HG02885 (cell line): ENCODE results near the gene ALG8.
A peak's percentile ranks its signal among the peaks of the same experiment; 100 is the strongest.

ENCODE experiments used
- ATAC-seq: cut with Tn5 transposase; IDR thresholded peaks from one replicate; pipeline ENCODE4 v1.9.1; 2021; ENCODE audit warnings: mild to moderate bottlenecking; ENCODE audit not compliant: unreplicated experiment, poor library complexity

ALG8 gene

DNA sequence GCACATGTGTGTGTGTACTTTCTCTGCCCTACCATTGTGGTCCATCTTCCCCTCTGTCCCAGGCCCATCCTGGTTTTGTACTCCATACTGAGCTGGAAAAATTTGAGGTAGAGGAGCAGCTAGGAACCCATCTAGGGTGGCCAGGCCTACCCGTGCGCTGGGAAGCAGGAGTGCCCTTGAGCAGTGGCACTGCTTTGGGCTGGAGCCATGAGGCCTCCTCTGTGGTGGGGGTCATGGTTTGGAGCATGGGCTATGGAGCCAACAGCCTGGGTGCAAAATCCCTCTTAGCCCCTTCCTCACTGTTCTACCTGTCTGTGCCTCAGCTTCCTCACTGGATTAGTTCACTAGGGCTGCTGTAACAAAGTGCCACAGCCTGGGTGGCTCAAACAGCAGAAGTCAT, 21.9 kb upstream of the ALG8 start:
- no peak for ATAC-seq

DNA sequence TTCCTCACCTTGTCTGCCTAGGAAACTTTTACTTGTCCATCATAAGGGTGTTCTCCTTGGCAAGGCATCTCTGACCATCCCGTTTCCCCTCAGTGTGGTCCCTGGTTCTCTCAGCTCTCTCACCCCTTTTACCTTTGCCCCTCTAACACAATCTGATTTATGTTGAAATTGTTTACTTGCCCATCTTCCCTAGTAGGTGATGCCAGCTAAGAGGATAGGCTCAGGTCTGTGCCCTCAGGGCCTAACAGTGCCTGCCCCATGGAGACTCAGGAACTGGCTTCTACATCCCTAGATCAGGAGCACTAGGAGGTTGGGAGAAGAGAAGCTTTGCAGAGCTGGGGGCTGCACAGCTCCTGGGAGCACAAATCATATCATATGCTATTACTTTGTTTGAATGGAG, 21.1 kb upstream of the ALG8 start:
- no peak for ATAC-seq

DNA sequence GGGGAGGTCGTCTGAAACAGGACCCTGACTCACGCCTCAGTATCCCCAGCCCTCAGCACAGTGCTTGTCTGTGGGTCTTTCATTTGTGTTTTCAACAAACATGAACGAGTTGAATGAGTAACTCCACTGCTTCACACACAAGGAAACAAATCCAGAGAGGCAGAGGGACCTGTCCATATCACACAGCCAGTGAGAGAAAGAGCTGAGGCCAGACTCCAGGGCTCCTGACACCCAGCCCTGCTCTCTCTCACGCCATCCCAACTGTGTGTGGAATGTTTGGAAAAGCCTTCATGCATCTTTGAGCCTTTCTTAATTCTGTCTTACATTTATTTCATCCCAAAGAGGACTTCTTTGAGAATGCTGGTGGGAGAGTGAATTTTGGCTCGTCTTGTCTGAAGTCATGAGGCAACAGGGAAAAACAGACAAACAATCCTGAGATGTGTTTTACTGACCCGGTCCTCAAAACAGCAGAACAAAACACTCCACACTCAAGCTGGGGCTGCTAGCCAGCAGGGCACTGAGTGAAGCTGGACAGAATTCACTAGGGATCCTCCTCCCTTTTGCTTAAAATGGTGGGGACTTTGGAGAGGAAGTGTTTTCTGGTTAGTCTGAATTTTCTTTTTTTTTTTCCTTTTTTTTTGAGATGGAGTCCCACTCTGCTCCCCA, 19.7 kb upstream of the ALG8 start:
- no peak for ATAC-seq

DNA sequence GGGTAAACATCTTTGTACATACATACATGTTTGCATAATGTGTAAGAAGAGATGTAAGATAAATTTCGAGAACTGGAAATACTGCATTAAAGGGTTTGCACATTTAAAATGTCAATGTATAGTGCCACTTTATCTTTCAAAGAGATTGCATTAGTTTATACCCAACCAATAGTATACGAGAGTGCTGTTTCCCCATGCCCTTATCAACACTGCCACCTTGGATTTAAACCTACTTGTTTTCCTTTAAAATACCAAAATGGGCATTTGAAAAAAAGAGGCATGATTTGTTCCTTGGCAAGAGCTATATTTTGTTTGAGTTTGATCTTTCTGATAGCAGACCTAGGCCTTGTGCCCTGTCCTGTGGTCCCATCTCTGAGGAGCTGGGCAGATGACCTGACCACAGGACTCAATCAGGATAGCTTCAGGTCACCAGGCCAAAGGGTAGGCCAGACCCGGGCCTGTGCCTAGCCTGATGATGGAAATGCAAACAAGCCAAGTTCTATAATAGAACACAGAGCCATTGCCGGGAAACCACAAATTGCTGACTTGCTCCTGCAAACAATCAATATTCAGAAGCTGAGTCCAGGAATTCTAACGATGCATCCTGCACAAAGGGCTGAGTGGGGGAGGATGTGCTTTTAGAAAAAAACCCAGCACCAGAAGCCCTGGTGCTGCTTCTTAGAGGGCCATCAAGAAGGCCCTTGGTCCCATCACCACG, 16.9 kb upstream of the ALG8 start:
- ATAC-seq, result no peak

DNA sequence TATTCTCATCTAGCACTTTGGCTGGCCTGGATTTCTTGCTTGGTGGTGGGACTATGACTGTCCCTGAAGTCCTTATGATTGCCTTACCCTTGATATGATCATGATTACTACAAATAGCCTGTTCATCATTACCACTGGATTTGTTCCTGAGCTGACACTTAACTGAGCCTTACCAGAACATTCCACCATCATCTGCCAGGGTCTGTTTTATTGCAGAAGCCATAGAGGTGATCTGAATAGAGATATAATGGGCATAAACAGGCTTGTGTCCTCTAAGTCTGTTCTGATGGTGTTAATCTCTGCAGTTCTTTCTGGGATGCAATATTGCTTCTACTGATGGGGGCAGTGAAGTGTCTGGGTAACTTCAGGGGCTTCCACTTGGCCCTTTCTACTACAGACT, 12.4 kb upstream of the ALG8 start:
- no peak for ATAC-seq

DNA sequence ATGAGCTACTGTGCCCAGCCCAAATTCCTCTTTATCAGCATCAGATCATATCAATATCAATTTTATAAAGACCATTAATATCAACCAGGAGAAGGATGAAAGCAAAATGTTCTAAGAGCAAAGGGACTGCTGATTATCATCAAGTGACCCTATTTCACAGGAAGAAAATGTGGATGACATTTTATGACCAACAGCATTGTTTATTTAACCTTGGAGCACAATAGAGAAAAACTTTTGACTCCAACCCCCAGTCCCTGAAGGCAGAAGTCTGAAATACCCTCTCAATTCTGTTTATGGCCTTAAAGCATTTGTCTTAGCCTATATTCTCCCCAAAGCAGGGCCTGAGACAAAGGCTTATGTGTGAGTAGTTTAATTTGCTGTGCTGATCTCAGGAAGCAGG, 11.3 kb upstream of the ALG8 start:
- ATAC-seq, result no peak

DNA sequence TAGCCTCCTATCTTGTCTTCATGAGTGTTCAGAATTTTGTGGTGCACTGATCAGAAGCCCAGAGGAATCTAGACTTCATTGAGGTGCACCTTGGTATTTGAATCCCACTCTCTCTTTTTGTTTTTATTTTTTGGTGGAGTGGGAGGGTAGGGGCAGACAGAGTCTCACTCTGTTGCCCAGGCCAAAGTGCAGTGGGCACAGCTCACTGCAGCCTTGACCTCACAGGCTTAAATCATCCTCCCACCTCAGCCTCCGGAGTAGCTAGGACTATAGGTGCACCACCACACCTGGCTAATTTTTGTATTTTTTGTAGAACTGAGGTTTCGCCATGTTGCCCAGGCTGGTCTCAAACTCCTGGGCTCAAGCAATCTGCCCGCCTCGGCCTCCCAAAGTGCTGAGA, 10.9 kb upstream of the ALG8 start:
- no peak for ATAC-seq

DNA sequence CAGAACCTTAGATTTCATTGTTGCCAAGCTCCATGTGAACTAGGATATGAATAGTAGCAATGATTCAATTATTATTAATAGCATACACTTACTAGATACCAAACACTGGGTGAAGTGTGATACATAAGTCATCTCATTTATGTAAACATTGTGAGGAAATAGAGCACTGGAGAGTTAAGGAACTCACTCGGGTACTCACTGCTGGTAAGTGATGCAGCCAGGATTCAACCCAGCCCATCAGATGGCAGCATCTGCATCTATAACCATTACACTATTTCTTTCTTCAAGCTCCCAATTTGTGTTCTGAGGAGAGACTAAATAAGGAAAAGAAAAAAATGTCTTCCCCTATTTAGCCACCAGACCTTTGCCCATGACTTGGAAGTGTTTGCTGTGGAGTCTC, 10.2 kb upstream of the ALG8 start:
- no peak for ATAC-seq

DNA sequence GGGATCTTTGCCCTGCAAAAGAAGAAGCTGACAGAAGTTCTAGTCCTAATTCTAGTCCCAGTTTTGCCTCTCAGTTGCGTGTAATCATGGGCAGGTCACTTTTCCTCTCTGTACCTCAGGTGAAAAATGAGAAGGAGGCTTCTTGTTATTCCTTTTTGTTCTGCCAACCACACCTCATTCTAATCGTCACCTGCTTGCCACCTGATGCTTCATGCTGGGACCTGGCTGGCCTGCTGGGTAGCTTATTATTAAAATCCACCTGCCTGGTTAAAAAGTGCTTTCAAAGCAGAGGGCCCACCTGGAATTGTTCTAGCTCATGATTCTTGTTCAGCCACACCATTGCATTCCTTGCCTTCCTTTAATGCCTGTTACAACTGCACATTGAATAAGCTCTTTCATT, 8.4 kb upstream of the ALG8 start:
- no peak for ATAC-seq

DNA sequence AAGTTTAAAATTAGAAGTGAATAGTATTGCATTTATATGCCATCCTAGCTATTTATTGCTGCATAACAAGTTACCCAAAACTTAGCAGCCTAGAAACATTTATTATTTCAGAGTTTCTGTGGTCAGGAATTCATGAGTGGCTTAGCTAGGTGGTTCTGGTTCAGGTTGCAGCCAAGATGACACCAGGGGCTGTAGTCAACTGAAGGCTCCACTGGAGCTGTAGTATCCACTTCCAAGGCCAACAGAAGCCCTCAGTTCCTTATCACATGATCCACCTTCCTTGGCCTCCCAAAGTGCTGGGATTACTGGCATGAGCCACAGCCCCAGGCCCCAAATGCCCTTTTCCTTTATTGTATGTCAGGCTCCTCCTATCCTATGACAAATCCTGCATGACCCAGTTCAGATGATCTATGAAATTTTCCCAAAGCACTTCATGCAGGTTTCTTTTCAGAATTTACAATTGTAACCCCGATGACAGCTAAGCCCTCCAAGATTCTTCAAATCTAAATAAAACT, 6.1 kb upstream of the ALG8 start:
- ATAC-seq, result no peak

DNA sequence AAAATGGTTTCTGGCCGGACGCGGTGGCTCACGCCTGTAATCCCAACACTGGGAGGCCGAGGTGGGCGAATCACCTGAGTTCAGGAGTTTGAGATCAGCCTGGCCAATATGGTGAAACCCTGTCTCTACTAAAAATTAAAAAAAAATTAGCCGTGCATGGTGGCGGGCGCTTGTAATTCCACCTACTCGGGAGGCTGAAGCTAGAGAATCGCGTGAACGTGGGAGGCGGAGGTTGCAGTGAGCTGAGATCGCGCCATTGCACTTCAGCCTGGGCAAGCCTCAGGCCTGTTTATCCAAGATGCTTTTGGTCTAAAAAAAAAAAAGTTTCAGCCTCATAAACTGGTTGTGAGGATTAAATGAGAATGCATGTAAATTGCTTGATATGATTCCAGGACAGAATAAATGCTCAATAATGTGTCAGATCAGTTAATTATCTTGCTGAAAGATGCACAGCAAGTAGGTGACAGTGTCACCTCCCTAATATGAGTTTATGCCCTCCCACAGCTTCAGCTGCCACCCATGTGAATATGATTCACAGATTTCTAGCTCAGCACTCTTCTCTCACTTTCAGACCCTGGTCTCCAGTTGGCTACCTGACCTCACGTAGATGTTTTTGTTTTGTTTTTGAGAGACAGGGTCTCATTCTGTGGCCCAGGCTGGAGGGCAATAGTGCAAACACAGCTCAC, 1.1 kb upstream of the ALG8 start:
- no peak for ATAC-seq

DNA sequence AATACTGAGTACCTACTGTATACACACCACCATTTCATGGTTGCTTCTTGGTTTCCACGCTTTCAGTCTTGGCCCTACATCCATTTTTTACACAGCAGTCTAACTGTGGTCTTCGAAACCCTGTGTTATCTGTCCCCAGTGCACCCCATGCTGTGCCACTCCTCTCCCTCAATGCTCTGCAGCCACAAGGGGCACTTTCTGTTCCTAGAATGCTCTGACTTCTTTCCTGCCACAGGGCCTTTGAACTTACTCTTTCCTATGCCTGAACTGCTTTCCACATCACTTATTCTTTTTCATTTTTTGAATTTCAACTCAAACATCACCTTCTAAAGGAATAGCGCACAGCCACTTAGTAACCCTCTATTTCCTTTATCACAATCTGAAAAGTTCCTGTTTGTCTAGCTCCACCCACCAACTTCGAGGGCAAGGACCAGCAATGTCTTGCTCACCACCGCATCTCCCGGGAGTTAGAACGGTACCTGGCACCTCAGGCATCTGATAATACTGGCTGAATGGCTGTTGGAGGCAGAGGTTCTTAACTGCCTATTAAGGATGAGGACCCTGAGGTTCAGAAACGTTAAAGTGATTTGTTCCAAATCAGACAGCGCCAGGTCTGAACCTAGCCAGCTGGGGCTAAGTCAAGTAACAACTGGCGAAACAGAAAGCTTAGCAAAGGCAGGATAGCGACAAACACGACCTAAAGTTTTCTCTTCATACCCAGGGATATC, 568 bp downstream of the ALG8 start:
- peak; percentile 26 for ATAC-seq

DNA sequence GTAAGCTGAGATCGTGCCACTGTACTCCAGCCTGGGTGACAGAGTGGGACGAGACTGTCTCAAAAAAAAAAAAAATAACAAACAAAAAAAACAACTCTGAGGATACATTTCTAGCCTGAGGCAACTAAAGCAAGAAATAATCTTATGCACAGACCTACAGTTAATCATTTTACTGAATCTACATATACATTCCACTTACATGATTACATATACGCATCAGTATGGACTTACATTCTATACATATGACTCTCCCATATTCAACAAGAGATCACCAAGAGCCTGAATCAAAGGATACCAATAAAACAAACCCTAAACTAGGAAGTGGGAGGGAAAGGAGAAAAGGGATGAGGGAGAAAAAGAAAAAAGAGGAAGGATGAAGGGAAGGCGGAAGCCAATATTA, 1.1 kb downstream of the ALG8 start:
- ATAC-seq, result no peak

DNA sequence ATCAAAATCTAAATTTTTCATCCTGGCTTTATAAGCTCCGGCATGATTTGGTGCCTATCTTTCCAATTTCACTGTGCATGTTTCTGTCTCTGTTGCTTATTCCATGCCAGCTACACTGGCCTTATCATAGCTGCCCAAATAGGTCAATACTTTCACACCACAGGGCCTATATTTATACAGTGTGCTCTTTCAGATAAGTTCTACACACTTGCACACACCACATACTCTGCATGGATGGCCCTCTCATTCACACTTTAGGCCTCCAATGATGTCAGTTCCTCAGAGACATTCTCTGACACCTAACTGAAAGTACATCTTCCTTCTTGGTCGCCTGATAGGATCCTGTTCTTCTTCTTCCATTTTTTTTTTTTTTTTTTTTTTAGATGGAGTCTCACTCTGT, 7.0 kb downstream of the ALG8 start:
- ATAC-seq, result no peak

DNA sequence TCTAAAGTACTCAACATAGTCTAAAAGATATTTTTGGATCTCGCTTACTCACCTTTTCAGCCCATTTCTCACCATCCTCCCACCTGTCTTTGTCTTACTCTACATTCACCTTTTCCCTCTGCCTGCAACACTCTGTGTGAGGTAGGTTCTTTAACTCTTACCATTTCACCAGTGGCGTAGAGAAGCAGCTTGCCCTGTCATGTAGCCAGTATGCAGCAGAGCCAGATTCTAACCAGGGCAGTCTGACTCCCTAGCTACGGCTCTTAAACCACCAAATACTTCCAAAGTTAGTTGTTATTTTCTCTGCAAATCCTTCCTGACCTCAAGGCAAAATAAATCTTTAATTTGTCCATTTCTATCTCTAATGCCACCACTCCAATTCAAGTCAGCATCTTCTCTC, 7.5 kb downstream of the ALG8 start:
- no peak for ATAC-seq

DNA sequence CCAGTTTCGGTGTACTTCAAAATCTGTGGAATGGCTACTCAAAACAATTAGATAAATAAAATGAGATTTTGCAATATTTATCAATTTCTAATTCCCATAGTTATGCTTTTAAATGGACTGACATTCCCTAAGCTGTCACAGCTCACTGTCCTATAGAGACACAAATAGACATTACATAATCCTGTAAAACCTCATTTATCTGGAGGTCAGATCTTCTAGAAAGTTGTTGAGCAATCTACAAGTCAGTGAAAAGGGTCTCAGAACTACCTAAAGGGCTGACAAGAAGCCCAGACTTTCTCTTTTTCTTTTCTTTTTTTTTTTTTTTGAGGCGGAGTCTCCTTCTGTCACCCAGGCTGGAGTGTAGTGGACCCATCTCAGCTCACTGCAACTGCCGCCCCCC, 12.0 kb downstream of the ALG8 start:
- ATAC-seq, result no peak

DNA sequence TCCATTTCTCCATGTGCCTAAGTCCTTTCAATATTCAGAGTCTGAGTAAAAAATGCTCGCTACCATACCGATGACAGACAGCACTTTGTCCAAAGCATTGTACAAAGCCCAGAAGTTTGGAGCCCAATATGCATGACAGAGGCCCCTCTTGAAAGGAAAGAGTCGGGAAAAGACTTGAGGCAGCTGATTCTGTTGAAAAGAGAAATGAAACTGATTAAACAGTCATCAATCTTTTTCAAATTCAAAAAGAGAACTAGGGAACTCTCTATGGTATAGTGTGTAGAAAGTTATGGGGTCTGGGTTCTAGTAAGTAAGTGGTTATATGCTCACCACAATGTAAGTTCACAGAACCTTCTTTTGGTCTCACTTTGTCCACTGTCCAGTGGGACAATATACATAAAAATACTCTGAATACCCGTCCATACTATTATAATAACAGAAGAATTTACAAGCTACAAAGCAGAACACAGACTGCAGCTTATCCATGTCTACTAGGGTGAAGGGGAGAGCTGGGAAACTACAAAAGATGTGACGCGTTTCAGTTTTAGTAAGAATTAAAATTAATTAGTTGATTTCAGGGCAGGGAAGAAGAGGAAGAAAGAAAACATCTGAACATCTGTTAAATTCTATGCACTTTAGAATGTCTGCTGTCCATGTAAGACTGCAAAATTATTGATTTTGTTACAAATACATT, 26.7 kb downstream of the ALG8 start:
- peak; percentile 78 for ATAC-seq

DNA sequence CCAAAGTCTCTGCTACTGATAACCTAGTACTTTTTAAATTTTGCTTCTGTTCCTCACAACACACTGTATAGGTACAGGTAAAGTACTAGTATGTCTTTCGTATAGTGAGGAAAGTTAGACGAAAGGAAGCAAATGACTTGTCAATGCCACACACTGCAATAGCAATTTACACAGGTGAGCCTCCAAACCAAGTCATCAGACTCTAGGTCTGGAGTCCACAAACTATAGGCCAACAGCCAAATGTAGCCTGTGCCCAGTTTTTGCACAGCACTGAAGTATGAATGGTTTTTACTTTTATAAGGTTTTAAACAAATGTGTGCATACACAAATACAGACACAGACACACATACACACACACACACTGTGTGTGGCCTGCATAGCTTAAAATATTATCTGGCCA, 28.1 kb downstream of the ALG8 start:
- no peak for ATAC-seq

DNA sequence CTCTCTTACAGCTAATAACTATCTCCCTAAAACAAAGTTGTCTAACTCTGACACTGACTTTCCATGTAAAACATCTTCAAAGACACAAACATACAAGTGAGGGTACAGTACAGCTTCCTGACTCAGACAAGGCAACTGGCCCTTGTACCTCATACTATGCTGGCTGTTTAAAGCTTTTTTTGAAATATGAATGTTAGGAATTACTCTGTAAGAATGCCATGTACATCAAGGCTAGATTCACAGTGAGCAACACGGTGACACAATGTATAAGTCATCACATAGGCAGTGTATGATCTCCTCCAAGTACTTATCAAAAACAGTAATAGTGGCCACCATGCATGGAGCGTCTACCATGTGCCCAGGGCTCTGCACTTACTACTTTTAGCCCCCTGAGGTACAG, 28.6 kb downstream of the ALG8 start:
- ATAC-seq, result no peak

DNA sequence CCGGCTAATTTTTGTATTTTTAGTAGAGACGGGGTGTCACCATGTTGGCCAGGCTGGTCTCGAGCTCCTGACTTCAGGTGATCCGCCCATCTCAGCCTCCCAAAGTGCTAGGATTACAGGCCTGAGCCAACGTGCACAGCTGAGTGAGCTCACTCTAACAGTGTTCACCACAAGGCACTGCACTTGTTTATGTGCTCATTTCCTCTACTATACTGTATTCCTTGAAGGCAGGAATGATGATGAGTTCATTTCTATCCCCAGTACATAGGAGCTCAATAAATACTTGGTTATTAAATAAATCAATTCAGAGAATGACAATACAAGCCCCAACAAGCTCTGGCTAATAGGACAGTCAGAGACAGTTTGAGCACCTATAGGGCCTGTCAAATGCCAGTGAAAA, 29.1 kb downstream of the ALG8 start:
- ATAC-seq, result no peak
